Thoracic aorta (tissue), 2 donors: ENCODE measurements around the gene UNC5B. TPM values are rescaled to one million over a fixed set of nuclear protein-coding genes. Genes with fewer than 3 reads are reported as not detected.

Source experiments
- ATAC-seq: fragments of 150-250 bp; one replicate; pipeline ENCODE4 v1.8.0; 2017; ENCODE audit warnings: low read depth; ENCODE audit not compliant: insufficient number of reproducible peaks, low FRiP score
- DNase-seq: peaks from one replicate; pipeline ENCODE4 v3.0.0-alpha.2; 2020; ENCODE audit warnings: low spot score
- H3K27ac ChIP-seq, 2 donors: fragments of 200-600 bp; sonication (generic); 1 replicate in 1 of 2; 2 replicates in 1 of 2; pipeline ENCODE4 v1.5.1; 2016; ENCODE audit warnings: mild to moderate bottlenecking in 2 of 2, moderate library complexity in 2 of 2
- H3K27me3 ChIP-seq: fragments of 200-600 bp; sonication (generic); replicated peaks from 2 replicates; pipeline ENCODE4 v1.6.0; 2016; ENCODE audit warnings: mild to moderate bottlenecking; ENCODE audit not compliant: insufficient read depth
- H3K36me3 ChIP-seq: fragments of 200-600 bp; sonication (generic); one replicate; pipeline ENCODE4 v1.5.1; 2016
- H3K4me1 ChIP-seq, 2 donors: fragments of 200-600 bp; sonication (generic); 1 replicate in 1 of 2; 2 replicates in 1 of 2; pipeline versions ENCODE4 v1.5.1 to v1.6.0; 2016; ENCODE audit warnings: low read depth in 2 of 2, mild to moderate bottlenecking in 1 of 2; ENCODE audit not compliant: control insufficient read depth in 1 of 2
- H3K4me3 ChIP-seq: fragments of 200-600 bp; sonication (generic); 2 replicates; pipeline ENCODE4 v1.5.1; 2016; ENCODE audit warnings: mild to moderate bottlenecking
- H3K9me3 ChIP-seq: fragments of 200-600 bp; sonication (generic); 2 replicates; pipeline ENCODE4 v1.5.1; 2016
- CTCF ChIP-seq: fragments of 200-600 bp; sonication (generic); IDR thresholded peaks from one replicate; pipeline ENCODE4 v1.5.1; 2019; ENCODE audit warnings: antibody characterized with exemption
- total RNA-seq, 2 donors: library from RNA; depleted of rRNA; stranded (reverse); fragments of >200 nt; gene quantifications; one replicate each; pipeline versions ENCODE4 v1.1.0 to v1.2.3, GENCODE V29; 2016

The UNC5B gene
- total RNA-seq, 2 donors from 2014 or later: 18.3 to 24.2 TPM

GRCh38 chr10:71312220-71312619 is 99.8 kb downstream of the UNC5B start:
- H3K4me3 ChIP-seq: no peak overlapping the region
- no peak overlapping the region for H3K27ac ChIP-seq
- no peaks in the 10 kb centered on the region for H3K27me3 ChIP-seq
- ATAC-seq (no peak), DNase-seq (no peak)
- H3K4me1 ChIP-seq: no peaks in the 10 kb centered on the region
- H3K36me3 ChIP-seq: no peaks in the 10 kb centered on the region
- TF ChIP-seq CTCF: no peak
- no peaks in the 10 kb centered on the region for H3K9me3 ChIP-seq

DNA sequence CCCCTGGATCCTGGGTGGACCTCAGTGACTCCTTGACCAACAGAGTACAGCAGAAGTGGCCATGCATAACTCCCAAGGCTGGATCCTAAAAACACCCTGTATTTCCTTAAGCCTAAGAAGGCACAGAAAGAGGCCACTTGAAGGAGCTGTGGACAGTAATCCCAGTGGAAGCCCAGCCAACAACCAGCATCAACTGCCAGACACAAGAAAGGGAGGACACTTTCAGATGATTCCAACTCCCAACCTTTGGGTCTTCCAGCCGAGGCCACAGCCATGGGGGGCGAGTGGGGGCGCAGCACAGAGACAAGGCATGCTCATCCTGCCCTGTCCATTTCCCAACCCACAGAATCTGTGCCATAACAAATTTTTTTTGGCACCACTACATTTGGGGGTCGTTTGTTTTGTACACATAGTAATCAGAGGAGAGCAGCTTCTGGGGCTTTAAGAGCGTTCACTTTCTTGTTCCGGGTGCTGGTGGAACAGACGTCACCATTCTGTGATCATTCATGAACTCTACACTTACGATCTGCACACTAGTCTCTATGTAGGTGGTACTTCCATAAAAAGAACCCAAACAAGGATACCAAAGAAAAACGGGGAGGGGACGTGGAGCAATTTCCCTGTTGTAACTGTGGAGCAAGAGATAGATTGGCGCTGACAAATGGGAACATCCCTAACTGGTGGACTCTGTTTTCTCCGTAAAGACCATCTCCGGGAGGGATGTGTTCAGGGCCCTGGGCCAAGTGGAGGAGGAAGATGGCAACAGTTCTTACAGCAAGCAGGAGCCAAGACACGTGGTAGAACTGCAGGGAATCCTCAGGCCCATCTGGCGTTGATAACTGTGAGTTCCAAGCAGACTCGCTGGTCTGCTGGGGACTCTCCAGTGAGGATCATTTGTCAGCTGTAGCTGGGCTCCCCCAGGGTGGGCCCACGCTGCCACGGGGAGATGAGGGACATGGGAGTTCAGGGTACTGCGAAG is 100.7 kb downstream of the UNC5B start:
- Histone ChIP-seq H3K27me3 (no peaks in the 10 kb centered on the region), H3K4me3 (no peak overlapping the region), H3K4me1 (no peaks in the 10 kb centered on the region), H3K9me3 (no peaks in the 10 kb centered on the region), H3K27ac (no peak overlapping the region), H3K36me3 (no peaks in the 10 kb centered on the region)
- DNase-seq: no peak
- no peak for TF ChIP-seq CTCF
- no peak for ATAC-seq

DNA sequence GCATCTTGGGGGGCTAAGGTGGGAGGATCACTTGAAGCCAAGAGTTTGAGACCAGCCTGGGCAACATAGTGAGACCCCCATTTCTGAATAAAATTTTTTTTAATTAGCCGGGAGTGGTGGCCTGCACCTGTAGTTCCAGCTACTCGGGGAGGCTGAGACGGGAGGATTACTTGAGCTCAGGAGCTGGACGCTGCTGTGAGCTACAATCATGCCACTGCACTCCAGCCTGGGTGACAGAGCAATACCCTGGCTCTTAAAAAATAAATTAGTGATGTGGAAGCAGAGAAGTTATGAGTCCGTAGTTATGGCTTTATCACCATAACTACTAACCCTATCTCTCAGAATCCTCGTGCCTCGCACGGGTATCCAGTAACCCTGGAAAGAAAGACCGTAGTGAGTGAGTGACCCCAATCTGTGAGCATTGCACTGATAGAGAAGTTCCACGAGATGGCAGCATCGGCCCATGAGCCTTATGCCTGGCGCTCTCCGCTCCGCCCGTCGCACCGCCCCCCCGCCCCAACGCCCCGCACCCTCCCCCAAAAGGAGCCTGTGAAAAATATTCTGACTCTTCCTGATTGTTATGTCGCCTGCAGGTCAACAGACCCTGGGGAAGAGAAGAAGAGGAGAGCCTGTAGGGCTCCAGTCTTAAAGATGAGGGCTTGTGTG is 101.8 kb downstream of the UNC5B start:
- DNase-seq: no peak
- Histone ChIP-seq H3K4me1 (peaks cover 0 to 6% of the 10 kb centered on the region in 2 donors), H3K36me3 (no peaks in the 10 kb centered on the region), H3K27me3 (no peaks in the 10 kb centered on the region), H3K27ac (no peak overlapping the region), H3K4me3 (no peak overlapping the region), H3K9me3 (no peaks in the 10 kb centered on the region)
- TF ChIP-seq CTCF: peak; percentile 93
- no peak for ATAC-seq

GRCh38 chr10:71314694-71315225 is 102.4 kb downstream of the UNC5B start:
- peaks cover 1 to 10% of the 10 kb centered on the region in 2 donors for H3K4me1 ChIP-seq
- H3K36me3 ChIP-seq: no peaks in the 10 kb centered on the region
- H3K4me3 ChIP-seq: no peak overlapping the region
- no peaks in the 10 kb centered on the region for H3K27me3 ChIP-seq
- H3K9me3 ChIP-seq: no peaks in the 10 kb centered on the region
- TF ChIP-seq CTCF: no peak
- no peak for DNase-seq
- H3K27ac ChIP-seq: no peak overlapping the region
- no peak for ATAC-seq
